Inflammatory macrophage treated with lipopolysaccharide for 1 hour (primary cell): ENCODE results near the gene F8.

ENCODE experiments used
- DNase-seq, 2 donors: peaks; one replicate each; pipeline ENCODE4 v3.0.0-alpha.2; 2020 to 2022

F8 gene

DNA sequence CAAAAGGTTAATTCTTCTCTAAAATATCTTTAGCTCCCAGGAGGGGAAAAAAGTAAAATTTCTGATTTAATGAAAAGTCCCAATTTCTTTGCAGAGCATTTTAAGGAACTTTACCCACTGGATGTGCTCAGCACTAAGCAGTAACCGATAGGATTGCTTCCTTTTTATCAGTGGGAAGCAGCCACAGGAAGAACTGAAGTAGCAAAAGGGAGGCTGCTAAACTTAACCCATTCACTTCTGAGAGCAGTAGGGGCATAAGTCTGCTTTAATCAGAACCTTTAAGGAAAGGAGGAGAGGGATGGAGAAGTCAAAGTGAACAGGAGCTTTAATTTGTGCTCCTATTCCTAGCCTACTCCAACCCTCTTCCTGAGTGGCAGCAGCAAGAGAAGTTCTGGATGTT, at the start of gene F8:
F8 (minus strand) TSS at position 139 of the 400 bp plus-strand sequence. CDS start 171 bp downstream, outside the sequence.
- peak; percentile 13 to 35 for DNase-seq

DNA sequence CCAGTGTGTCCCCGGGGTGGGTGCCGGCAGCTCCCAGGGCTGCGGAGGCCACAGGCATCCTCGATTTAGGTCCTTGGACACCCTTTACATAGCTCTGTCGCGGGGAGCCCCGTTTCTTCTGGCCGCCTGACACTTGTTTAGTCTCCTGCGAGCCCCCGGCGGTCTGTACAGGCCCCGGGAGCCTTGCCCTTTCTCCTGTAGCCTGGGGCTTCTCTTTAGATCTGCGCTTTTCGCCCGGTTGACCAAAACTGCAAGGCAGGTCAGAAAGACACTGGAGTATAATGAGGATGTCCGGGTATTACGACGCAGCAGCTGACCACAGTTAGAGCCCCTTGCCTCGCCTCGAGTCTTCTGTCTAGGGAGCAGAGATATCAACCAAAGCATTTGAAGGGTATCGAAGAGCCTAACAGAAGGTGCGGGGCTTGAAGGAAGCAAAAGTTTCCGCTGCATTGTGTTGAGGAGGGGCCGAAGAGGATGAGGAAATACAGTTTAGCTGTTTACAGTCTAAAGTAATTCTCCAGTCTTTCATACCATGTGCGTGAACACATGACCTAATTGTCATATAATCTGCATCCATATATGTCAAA, 49.3 kb upstream of the F8 start:
- DNase-seq = peak; percentile 5 to 18

DNA sequence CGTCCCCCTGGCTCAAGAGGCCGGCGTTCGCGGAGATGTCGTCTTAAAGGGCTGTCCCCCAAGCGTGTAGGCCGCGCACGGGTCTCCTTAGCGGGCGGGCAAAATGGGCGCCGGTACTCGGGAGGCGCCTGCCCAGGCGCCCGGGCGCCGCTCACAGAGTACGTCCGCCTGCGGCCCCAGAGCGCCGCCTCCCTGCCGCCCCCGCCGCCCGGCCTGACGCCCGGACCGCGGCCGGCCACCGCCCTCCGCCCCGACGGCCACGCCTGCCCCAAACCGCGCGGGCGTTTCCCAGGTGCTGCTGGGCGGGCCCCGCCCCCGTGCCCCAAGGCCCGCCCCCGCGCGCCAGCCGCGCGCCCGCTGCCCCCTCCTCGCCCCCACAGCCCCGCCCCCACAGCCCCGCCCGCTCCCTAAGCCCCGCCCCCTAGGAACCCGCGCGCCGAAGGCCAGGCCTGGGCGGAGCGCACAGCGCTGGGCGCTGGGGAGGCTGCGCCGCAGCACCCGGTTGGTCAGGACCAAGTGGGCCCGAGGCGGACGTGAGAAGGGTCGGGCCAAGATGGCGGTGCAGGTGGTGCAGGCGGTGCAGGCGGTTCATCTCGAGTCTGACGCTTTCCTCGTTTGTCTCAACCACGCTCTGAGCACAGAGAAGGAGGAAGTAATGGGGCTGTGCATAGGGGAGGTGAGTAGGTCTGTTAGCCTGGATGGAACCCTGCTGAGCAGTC, 48.6 kb upstream of the F8 start, which contains the start of the genes BRCC3, CMC4 and MTCP1:
BRCC3 (plus strand) TSS at position 534 of the 719 bp plus-strand sequence; CDS start at position 554, 20 bp downstream.
CMC4 (minus strand) TSS at position 162 of the 719 bp plus-strand sequence. CDS start 7,113 bp downstream, outside the sequence.
MTCP1 (minus strand) TSS at position 162 of the 719 bp plus-strand sequence. CDS start 5,126 bp downstream, outside the sequence.
- peak; percentile 64 to 68 for DNase-seq

DNA sequence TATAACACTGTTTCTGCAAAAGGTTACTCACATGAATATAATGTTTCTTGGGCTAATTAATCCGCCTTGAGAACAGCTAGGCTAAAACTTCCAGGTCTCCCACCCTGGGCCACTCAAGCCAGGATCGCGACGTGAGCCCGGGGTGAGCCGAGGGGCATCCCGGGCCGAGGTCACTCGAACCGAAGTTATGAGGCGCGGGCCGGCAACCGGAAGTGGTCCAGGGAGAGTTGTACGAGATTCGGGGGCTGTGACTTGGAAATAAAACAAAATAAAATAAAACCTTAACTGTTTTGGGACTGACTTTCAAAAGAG, 48.1 kb upstream of the F8 start:
- DNase-seq = no peak

DNA sequence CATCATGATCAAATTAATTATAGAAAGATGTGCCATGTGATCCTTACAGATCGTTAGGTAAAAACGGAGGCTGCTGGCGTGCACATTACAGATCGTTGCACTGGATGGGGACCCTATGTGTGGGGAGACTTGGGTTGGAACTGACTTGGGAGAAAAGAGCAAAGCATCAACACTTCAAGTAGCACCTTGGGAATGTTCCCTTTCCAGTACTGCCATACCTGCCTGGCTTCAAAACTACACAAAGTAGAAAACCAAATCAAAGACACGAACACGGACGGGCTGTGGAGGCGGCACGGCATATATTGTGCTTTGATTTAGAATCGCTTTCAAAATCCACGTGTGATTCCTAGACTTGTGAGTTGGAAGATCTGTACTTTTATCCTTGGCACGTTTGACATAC, 47.5 kb upstream of the F8 start:
- no peak for DNase-seq

DNA sequence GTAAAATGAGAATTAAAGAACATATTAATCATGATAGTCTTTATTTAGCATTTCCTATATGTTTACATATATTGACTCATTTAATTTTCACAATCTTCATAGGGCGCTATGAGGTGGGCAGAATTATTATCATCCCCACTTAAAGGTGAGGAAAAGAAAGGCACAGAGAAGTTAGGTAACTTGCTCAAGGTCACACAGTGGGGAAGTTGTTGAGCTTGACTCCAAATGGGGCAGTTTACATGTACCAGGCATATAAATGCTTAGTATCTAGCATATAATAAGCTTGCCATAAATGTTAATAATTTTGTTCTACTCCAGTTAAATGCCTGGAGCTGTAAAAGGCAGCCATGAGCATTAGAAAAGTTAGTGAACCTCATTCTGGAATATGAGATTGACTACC, 46.9 kb upstream of the F8 start:
- no peak for DNase-seq

DNA sequence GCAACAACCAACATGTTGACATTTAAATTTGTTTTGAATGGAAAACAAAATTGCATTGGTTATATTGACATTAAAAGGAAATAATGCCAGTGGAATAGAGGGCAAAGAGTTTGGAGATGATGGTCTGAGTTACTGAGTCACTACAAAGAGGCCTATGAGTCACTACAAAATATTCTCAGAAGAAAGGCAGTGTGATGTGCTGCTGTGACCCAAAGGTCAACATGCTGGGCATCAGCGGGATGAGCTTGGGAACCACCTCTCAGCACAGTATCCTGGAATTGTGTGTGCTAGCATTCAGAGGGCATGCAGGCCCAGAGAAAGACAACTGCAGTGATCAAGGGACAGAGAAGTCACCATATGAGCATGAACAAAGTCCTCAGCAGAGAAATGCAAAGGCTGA, 45.6 kb upstream of the F8 start:
- DNase-seq = peak; percentile 20 to 69

DNA sequence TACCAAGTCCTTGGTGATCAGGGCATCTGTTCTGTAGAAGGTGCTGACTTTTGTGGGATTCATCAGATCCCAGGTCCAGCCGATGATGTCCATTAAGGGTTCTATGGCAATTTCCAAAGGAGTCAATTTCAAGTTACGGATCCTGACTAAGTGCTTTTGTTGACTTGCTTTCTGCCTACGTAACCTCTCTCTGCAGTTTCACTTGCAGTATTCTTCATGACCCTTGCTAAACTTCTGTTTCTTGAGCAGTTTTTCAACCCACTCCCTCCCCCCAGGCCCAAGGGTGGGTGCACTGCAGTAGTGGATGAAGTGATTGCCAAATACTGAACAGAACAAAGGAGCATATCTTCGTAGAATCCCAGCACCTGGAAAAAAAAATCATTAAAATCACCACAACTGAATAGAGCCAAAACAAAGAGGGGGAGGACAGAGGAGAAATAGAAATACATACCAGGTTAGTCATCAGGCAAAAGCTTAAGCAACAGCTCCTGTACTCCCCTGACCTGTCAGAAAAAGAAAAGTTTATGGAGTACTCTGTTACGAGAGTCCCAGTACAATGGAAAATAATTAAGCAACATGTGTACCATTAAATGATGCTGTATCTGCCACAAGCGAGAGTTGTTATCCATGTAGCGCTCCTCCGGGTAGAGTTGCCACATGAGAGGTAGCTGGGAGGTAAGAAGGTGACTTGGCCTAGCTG, 42.7 kb upstream of the F8 start:
- no peak for DNase-seq

DNA sequence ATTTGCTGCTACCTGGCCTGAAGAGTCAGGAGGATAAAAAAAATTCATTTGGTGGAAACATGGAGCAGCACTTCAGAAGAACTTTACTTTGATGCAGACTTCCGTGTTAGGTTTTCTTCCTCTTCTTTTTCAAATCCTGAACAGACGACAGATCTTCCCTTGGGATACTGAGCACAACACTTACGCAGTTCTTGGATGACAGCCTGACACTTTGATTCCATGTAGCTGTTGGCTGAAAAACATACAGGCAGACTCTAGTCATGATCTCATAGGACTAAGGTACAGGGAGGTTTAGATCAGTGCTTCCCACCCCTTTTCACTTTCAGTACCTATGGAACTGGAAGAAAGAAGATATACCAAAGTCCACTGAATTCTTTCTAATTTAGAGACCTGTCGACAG, 39.2 kb upstream of the F8 start:
- DNase-seq = no peak

DNA sequence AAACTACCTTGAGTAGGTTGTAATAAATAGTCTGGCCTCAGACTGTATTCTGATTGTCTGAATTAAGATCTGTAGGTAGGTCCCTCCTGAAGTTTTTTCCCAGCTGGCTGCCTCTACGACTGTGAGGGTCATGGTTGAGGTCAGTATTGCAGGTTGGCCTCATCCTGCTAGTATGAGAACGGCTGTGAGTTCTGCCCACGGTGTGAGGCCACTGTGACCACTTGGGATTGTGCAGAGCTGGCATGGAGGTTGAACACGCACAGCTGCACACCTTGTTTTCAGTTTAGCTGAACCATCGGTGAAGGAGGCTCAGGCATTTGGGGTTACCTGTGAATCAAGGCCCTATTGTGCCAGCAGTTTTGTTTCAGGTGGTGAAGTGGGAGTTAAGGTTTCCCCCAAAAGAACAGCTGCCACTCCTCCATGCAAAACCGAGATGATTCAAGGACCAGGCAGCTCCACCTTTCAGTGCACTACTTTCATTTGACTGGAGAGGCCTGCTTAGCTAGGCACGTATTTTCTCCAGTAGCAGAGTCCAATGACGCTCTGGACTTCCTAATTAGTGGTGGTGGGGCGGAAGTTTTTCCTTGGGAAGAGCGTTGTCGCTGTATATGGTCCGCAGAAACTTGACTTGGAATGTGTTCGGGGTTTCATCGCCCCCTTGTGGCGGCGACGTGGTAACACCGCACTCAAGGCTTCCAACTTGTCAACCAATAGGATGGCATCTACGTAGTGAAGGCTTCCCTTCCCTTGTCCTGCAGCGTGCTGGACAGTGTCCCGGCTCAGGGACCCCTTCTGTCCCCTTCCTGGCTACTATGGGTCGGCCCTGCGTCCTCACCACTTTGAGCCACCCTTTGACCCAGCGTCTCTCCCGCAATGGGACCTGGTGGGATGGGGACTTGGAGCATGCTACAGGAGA, 34.6 kb upstream of the F8 start:
- peak; percentile 28 to 54 for DNase-seq

DNA sequence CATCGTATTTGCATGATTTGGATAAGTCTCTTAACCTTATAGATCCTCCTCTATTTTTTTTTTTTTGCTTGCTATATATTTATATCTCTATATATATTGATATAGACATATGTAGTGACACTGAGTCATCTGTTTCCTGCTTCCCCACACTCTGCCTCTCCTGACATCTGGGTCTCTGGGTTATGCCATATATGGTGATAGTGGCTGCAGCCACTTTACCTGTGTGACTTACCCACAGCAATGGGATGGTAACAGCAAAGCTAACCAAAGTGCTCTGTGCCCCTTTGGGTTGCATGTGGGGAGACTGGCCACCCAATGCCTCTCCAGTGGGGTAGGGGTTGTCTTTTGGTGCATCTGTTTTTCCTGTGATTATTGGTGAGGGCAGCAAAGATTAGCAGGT, 33.9 kb upstream of the F8 start:
- no peak for DNase-seq

DNA sequence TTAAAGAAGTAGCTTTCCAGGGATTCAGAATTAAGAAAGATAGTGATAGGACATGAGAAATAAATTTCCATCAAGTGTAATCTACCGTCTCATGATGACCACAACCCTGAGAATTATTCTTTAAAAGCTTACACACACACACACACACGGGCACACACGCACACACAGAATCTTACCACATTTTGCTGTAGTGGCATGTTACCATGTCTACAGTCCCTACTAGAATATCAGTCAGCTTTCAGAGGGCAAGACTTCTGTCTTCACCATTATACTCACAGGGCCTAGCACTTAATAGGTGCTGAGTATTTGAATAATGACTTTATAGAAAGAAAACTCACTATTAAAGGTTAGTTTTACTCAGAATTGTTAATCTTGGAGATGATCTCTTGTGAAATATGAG, 33.0 kb upstream of the F8 start:
- DNase-seq = no peak

DNA sequence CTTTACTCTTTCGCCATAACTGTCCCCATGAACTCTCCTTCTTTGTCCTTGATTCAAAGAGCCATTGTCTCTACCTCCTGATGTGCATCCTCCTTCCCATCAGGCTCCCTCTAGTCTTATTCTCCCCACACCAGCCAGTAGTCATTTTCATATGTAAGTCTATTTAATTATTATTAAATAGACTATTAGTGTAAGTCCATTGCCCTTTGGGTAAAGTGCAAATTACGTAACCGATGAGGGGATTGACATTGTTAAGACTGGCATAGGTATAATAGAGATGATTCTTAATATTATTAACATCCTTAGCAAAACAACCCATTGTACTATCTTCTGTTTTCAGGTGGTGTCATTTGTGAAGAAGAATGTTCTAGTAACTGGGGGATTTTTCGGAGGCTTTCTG, 31.7 kb upstream of the F8 start:
- DNase-seq = no peak

DNA sequence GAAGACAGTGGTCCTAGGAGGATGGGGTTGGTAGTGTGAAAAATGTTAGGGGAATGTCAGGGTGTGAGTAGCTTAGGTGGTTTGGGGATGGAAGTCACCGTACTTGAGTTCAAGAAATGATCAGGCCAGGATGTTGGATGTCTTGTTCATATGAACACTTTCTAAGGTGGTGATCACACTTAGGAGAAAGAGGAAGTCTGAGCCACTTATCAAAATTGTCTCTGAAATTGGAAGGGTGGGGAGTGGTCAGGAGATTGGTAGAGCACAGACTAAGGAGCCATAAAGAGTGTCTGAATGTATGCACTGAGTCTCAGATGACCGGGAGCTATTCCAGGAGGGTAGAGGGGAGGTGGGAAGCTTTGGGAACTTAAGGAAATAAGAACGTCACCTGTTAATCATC, 31.1 kb upstream of the F8 start:
- no peak for DNase-seq

DNA sequence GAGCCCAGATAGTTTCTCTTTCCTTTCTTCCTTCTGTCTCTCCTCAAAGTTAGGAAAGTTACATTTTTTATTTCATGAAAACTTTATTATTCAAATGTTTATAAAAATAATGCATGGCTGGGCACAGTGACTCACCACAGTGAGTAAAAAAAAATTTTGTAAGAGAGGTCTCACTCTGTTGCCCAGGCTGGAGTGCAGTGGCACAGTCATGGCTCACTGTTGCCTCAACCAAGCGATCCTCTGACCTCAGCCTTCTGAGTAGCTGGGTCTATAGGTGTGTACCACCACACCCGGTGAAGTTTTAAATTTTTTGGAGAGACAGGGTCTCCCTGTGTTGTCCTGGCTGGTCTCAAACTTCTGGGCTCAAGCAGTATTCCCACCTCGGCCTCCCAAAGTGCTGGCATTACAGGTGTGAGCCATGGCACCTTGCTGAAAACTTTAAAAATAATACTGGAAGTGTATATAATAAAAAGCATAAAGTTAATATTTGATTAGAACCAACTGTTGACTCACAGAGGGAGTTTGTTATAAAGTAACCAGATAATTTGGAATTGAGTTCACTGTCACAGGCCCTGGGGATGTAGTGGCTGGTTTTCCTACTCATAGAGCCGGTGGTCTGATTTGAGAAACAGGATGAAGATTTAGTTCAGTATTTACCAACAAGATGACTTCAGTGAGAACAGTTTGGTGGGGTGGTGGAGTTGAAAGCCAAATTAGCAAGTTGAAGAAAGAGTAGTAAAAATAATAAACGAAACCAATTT, 30.4 kb upstream of the F8 start:
- no peak for DNase-seq

DNA sequence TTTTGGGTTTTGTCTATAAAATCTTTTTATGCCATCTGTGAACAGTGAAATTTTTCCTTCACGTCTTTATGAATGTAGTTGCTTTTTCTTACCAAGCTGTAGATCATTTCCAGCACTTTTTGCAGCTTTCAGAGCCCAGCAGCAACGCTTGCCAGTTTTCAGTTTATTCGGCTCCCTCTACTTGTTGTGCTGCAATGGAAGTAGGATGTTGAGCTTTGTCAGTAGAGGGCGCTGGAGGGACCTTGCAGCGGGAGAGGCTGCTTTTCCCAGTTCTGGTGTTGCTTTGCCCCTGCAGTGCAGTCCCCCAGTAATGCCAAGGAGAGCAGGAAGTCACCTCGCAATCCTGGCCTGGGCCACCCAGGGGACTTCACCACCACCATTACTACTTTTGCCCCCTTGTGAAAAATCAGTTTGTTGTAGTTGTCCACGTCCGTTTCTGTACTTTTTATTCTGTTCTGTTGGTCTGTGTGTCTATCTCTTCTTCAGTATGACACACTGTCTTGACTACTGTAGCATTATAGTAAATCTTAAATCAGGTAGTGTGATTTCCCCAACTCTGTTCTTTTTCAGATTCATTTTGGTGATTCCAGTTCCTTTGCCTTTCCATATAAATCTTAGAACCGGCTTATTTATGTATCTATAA, 26.6 kb upstream of the F8 start:
- DNase-seq = peak; percentile 34 to 44

DNA sequence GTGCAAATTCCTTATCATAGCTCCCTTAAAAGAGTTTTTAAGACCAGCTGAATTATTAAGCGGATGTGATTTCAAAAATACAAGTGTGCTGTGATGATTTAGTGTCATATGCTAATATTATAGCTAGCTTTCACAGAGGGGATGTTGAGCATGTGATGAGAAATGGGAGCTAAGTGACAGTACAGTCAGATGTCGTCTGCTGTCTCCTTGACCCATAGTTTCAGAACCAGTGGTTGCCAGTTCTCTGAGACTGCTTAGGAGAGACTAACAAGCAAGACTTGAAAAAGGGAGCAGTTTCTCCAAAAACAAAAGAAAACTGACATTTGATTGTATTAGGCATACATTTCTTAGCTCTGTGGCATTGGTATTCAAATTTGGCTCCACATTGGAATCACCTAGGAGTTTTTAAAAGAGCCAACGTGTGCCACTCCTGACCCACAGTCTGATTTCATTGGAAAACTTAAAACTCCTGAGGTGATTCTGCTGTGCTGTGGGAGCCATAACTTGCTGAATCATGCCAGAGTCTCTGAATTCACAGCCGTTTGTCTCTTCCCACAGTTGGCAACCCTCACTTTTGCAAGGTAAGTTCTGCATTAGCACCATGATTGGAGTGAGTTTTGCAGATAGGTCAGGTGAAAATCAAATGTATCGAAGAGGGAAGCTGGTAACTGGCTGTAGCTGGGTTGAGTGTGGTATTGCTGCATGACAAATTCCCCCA, 24.4 kb upstream of the F8 start:
- DNase-seq = no peak

DNA sequence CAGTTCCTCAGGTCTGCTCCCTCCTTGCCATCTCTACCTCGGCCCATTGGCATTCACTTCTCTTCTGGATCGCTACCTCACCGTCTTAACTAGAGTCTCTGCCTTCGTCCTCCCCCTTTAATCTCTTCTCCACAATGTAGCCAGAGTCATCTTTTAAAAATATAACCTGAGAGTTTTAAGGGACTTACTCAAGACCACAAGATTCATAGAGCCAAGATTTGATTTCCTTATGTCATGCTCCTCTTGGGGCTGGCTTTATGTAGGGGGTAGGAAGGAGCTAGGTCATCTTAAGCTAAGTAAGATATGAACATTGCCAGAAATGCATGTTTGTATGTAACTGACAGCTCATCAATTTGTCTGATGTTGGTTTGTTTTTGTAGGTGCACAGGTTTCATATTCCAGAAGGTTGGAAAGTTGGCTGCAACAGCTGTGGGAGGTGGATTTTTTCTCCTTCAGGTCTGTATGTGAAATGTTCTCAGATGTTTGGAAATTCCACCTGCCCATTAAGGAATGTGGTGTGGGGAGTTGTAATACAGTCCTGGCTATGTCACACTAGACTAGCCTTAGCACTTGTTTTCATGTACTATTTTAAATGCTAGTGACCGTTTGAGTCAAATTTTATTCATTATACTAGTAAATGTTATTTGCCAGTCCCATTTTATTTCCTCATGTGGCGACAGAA, 23.7 kb upstream of the F8 start:
- no peak for DNase-seq

DNA sequence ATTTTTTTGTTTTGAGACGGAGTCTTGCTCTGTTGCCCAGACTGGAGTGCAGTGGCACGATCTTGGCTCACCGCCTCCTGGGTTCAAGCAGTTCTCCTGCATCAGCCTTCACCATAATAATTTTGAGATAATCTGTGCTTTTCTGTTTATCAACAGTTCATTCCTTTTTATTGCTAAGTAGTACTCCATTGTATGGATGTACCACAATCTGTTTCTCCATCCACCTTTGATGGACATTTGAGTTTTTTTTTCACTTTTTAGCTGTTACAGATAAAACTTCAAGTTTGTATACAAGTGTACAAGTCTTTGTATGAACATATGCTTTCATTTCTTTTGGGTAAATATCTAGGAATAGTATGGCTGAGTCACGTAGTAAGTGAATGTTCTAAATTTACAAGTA, 13.2 kb upstream of the F8 start:
- DNase-seq = no peak

DNA sequence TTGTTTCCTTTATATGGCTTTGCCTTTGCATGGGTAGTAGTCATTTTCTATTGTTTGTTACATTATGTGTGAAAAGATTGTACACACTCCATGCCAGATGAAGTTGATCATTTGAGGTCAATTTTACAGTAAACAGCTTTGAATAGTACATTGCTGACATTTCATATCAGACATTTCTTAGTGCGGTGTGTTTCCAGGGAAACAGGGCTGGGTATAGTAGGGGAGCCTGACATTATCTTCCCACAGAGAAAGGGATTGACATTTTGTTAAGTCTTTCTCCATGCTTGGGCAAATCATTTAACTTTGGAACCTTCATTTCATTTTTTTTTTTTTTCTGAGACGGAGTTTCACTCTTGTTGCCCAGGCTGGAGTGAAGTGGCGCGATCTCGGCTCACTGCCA, 9.1 kb upstream of the F8 start:
- no peak for DNase-seq
